Erythroblast (primary cell): ENCODE measurements around the gene CDK11B.

ENCODE experiments used
- GATA1 ChIP-seq: IDR thresholded peaks from 2 replicates; pipeline ENCODE4 v1.6.1; 2011; ENCODE audit warnings: low read depth, mild to moderate bottlenecking, control low read depth, low read length, moderate library complexity
- POLR2A ChIP-seq: IDR thresholded peaks from 2 replicates; pipeline ENCODE4 v1.6.1; 2011; ENCODE audit warnings: mild to moderate bottlenecking, low read length

DNA sequence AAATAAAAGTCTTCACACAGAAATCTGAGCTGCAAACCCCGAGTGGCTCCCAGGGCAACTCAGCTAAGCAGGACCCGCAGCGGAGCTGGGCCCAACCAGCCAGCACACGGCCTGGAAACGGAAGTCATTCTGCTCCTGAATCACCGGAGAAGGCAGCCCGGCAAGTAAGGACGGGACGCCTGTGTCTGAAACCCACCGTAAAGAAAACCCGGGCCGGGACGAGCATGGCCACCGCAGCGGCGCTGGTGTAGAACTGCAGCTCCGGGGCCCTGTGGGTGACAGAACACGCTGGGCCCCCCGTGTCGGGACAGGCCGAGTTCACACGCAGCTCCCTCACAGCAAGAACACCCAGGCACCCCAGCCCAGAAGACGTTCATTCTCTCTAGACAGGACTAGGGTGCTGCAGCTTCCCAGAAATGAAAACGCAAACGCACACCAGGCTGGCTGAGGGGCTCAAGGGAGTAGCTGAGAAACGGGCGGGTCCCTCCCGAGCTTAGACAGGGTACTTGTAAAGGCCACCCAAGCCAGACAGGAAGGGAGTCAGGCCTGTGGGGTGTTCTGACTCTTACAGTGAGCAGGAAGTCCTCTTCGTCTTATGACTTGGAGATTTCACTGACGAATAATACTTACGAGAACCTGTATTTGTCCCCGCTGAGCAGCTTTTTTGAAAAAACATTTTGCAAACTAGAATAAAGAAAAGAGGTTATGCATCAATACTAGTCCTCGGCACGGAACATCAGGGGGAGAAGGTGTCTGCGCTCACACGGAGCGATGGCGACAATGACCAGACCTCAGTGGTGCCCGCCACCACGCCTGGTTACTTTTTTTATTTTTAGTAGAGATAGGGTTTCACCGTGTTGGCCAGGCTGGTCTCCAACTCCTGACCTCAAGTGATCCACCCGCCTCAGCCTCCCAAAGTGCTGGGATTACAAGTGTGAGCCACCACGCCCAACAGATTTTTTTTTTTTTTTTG, 10.9 kb upstream of the CDK11B start:
- no peak for TF ChIP-seq POLR2A
- no peak for TF ChIP-seq GATA1
